Activated B cell treated with CpG ODN at 0.5 μM for 24 hours (primary cell): ENCODE measurements around the gene TMEM43. TPM values are rescaled to one million over a fixed set of nuclear protein-coding genes. Genes with fewer than 3 reads are reported as not detected.
A peak's percentile ranks its signal among the peaks of the same experiment; 100 is the strongest.

ENCODE experiments used
- ATAC-seq: fragments of 200-7000 bp; cut with Tn5 transposase; one replicate; pipeline ENCODE4 v1.10.0; 2021; ENCODE audit warnings: low read depth, mild to moderate bottlenecking, moderate library complexity
- CTCF ChIA-PET: fragments of 350-600 bp; sonication (Branson Sonifier 250); formaldehyde crosslinking; loops from one replicate; lab custom pipeline; 2021; ENCODE audit warnings: antibody characterized with exemption; lab: Charles Lee
- POLR2A ChIA-PET: fragments of 350-600 bp; sonication (Branson Sonifier 250); formaldehyde crosslinking; loops from one replicate; lab custom pipeline; 2021; ENCODE audit warnings: antibody characterized with exemption; lab: Charles Lee
- DNase-seq: peaks from one replicate; pipeline ENCODE4 v3.0.0; 2022
- H3K27ac Mint-ChIP-seq: one replicate; pipeline ENCODE4 v1.8.0; 2020; ENCODE audit warnings: mixed read lengths
- H3K27me3 Mint-ChIP-seq: one replicate; pipeline ENCODE4 v1.8.0; 2021; ENCODE audit warnings: mixed read lengths
- H3K36me3 Mint-ChIP-seq: one replicate; pipeline ENCODE4 v1.8.0; 2021; ENCODE audit warnings: low read depth, mixed read lengths
- H3K4me1 Mint-ChIP-seq: one replicate; pipeline ENCODE4 v1.8.0; 2021; ENCODE audit warnings: mixed read lengths
- H3K4me3 Mint-ChIP-seq: one replicate; pipeline ENCODE4 v1.8.0; 2020; ENCODE audit warnings: mild to moderate bottlenecking, mixed read lengths
- H3K9me3 Mint-ChIP-seq: one replicate; pipeline ENCODE4 v1.8.0; 2020; ENCODE audit warnings: mixed read lengths
- CTCF ChIP-seq: fragments of 200-600 bp; IDR thresholded peaks from one replicate; pipeline ENCODE4 v1.8.0; 2022; ENCODE audit warnings: antibody characterized with exemption, mild to moderate bottlenecking
- intact Hi-C: fragments of 100-400 bp; cut with micrococcal nuclease; formaldehyde crosslinking; loops from one replicate; pipeline ENCODE4 v1.15.1; 2024
- total RNA-seq: library from RNA; stranded (reverse); gene quantifications from 2 replicates; pipeline ENCODE4 v1.2.3, GENCODE V29; 2022

The TMEM43 gene
- total RNA-seq, 1 donor from 2014 or later = 32.3 TPM

DNA sequence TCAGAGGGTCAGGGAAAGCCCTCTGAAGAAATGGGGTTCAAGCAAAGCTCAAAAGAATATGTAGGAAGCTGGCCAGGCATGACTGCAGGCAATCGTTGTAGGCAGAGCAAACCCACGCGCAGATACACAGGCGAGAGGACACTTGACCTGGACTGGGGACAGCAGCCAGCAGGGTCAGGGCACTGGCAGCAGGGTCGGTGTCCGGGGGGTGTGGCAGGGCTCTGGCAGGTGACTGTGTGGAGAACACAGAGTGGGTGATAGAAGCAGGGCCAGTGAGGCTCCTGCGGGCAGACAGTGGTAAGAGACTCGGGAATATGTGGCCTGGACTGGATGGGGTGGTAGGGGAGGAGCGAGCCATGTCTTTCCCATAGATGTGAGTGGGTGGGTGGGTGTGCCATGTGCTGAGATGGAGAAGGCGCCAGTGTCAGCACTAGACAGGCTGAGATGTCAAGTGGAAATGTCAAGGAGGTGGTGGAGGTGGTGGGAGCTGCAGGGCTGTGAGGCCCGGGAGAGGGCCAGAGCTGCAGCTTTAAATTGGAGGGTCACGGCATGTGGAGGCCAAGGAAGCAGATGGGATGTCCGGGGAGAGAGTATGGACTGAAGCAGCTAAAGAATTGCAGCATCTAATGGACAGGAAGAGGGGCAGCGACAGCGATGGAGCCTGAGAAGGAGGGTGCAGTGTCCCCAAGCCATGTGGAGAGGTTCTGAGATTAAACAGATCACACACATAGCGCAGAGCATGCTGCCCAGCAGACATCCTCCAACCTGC lies 13.4 kb downstream of the TMEM43 start:
- ATAC-seq (no peak), DNase-seq (no peak)
- Mint-ChIP-seq H3K36me3 (peaks cover 78% of the 10 kb centered on the region), H3K9me3 (no peaks in the 10 kb centered on the region), H3K4me3 (no peak overlapping the region), H3K27ac (no peak overlapping the region), H3K27me3 (no peaks in the 10 kb centered on the region), H3K4me1 (peaks cover 3% of the 10 kb centered on the region)
- POLR2A ChIA-PET = no interaction called here
- intact Hi-C loops = no loop called here
- TF ChIP-seq CTCF = no peak
- CTCF ChIA-PET = no interaction called here

DNA sequence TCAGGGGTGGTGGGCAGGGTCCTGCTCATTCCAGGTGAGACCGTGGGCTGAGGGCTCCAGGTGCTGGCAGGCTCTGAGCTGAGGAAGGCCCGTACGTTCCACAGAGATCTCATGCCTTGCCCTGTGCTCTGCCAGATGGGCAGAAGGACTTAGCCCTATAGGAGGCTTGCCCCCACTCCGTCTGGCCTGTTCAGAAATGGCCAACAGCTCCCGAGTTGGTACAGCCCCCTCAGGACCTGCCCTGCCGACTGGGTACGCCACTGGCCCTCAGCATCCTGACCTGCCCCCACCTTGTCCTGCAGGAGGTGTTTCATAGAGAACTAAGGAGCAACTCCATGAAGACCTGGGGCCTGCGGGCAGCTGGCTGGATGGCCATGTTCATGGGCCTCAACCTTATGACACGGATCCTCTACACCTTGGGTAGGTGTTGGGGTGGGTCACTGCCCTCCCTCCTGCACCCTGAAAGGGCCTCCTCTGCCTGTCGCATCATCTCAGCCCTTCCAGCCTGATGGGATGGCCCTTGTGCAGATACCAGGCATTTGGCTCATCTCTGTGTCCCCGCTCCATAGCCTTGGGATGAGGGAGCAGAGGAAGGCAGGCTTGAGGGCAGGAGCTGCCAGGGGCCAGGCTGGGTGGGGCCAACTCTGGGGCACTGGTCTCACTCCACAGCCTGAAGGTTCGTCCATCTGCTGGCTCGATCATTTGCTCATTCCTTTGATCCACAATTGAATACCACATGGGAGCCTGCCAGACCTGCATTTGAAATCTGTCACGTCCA lies 14.2 kb downstream of the TMEM43 start:
- intact Hi-C loops = no loop called here
- DNase-seq (no peak), ATAC-seq (no peak)
- ChIA-PET CTCF (no interaction called here), POLR2A (no interaction called here)
- Mint-ChIP-seq H3K36me3 (peaks cover 71% of the 10 kb centered on the region), H3K9me3 (no peaks in the 10 kb centered on the region), H3K4me1 (peaks cover 6% of the 10 kb centered on the region), H3K27me3 (no peaks in the 10 kb centered on the region), H3K27ac (no peak overlapping the region), H3K4me3 (no peak overlapping the region)
- no peak for TF ChIP-seq CTCF

- ChIA-PET POLR2A (interaction anchor here (0.9 kb wide), 1 partner anchor 15 kb away, joined by 3 read pairs; the partner anchor contains the start of genes CHCHD4 and TMEM43), CTCF (no interaction called here)
- ATAC-seq (no peak), DNase-seq (no peak)
- no peak overlapping the region for H3K27ac Mint-ChIP-seq
- H3K9me3 Mint-ChIP-seq = no peaks in the 10 kb centered on the region
- H3K27me3 Mint-ChIP-seq = no peaks in the 10 kb centered on the region
- peaks cover 68% of the 10 kb centered on the region for H3K36me3 Mint-ChIP-seq
- no peak for TF ChIP-seq CTCF
- H3K4me3 Mint-ChIP-seq = no peak overlapping the region
- intact Hi-C loops = no loop called here
- H3K4me1 Mint-ChIP-seq = peaks cover 13% of the 10 kb centered on the region
Observed at GRCh38 chr3:14139771-14140170, 14.9 kb downstream of the TMEM43 start.

- DNase-seq = no peak
- TF ChIP-seq CTCF = no peak
- Mint-ChIP-seq H3K27me3 (no peaks in the 10 kb centered on the region), H3K9me3 (no peaks in the 10 kb centered on the region), H3K36me3 (peaks cover 66% of the 10 kb centered on the region), H3K4me3 (no peak overlapping the region), H3K27ac (no peak overlapping the region), H3K4me1 (peaks cover 20% of the 10 kb centered on the region)
- no peak for ATAC-seq
- intact Hi-C loops = no loop called here
- ChIA-PET POLR2A (no interaction called here), CTCF (no interaction called here)
Observed at GRCh38 chr3:14140668-14141067, 15.8 kb downstream of the TMEM43 start.

DNA sequence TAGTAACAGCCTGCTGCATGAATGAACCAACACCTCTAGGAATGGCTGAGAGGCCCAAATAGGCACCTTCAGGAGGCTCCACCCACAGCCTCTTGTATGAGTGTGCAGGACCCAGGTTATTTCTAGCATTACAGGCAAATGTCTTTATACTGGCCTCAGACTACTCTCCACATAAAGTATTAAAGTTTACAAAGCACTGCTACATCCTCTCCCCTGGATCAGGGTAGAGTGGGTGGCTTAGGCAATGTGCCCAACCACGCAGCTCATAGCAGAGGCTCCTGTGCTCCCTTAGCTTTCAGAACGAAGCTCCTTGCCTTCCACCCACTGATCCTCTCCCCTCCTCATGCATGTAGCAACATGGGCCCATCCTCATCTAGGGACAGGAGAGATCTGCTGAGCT lies 16.3 kb downstream of the TMEM43 start:
- H3K4me3 Mint-ChIP-seq = no peak overlapping the region
- ATAC-seq (no peak), DNase-seq (no peak)
- peaks cover 66% of the 10 kb centered on the region for H3K36me3 Mint-ChIP-seq
- H3K4me1 Mint-ChIP-seq = peaks cover 20% of the 10 kb centered on the region
- peak overlapping the region; percentile 46 for H3K27ac Mint-ChIP-seq
- ChIA-PET CTCF (no interaction called here), POLR2A (no interaction called here)
- intact Hi-C loops = no loop called here
- H3K27me3 Mint-ChIP-seq = no peaks in the 10 kb centered on the region
- TF ChIP-seq CTCF = no peak
- no peaks in the 10 kb centered on the region for H3K9me3 Mint-ChIP-seq
